Peyer's patch (tissue), 4 donors: ENCODE measurements around the gene FOXB2.

Source experiments
- POLR2A ChIP-seq, 2 donors: fragments of 450-650 bp; IDR thresholded peaks; one replicate each; pipeline ENCODE4 v1.5.1; 2017; ENCODE audit warnings: antibody characterized with exemption in 2 of 2, mild to moderate bottlenecking in 2 of 2, moderate library complexity in 2 of 2
- TF ChIP-seq, protein P1 (sequence below), 6 experiments: fragments of 450-650 bp in 4 of 6; fragments of 200-600 bp in 2 of 6; sonication (generic) in 1 of 6; IDR thresholded peaks; one replicate each; pipeline ENCODE4 v1.5.1; 2017 to 2019; ENCODE audit warnings: antibody characterized with exemption in 6 of 6, mild to moderate bottlenecking in 3 of 6, moderate library complexity in 1 of 6

DNA sequence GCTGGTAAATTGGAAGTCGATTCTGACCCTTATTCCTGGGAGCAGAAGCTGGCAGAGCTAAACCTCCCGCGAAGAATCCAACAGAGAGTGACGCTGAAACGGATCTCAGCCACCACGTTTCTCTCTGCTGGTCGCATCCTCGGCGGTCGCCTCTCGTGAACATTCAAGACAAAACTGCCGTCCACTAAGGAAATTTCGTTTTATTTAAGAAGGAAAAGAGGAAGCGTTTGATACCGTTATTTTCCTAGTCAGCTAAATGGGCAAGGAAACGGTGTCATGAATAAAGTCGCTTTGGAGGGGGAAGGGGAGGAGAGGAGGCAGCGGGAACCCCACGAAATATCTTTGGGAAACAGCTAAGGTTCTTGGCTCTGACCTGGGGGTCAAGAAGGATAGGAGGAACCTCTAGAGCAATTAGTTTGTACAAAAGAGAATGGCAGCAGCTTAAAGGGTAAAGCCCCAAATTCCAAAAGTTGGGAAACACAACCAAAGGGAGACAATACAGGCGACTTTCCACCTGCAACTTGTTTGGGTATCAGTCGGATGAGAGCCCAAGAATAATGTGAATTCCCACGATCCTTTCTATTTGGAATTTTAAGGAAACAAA, 1.9 kb downstream of the FOXB2 start:
- TF ChIP-seq, protein P1, sequence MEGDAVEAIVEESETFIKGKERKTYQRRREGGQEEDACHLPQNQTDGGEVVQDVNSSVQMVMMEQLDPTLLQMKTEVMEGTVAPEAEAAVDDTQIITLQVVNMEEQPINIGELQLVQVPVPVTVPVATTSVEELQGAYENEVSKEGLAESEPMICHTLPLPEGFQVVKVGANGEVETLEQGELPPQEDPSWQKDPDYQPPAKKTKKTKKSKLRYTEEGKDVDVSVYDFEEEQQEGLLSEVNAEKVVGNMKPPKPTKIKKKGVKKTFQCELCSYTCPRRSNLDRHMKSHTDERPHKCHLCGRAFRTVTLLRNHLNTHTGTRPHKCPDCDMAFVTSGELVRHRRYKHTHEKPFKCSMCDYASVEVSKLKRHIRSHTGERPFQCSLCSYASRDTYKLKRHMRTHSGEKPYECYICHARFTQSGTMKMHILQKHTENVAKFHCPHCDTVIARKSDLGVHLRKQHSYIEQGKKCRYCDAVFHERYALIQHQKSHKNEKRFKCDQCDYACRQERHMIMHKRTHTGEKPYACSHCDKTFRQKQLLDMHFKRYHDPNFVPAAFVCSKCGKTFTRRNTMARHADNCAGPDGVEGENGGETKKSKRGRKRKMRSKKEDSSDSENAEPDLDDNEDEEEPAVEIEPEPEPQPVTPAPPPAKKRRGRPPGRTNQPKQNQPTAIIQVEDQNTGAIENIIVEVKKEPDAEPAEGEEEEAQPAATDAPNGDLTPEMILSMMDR (IDR thresholded peaks at IDR 0.05) = no peak
- no peak for TF ChIP-seq POLR2A (IDR thresholded peaks at IDR 0.05)
